PC-3 (cell line): ENCODE results near the gene TPST1.
"Not testable (repeated sequence)": the region's sequence is repeated elsewhere in the genome, so short reads cannot be mapped to it uniquely, and the experiment has no call there.

ENCODE experiments used
- EZH2 ChIP-seq: fragments of 300-600 bp; sonication (generic); IDR thresholded peaks from one replicate; pipeline ENCODE4 v1.6.1; 2017; ENCODE audit warnings: antibody characterized with exemption, mild to moderate bottlenecking, low read length; ENCODE audit not compliant: unreplicated experiment
- EZH2phosphoT487 ChIP-seq: fragments of 300-600 bp; sonication (generic); IDR thresholded peaks from 2 replicates; pipeline ENCODE4 v1.6.1; 2018; ENCODE audit warnings: mild to moderate bottlenecking, antibody characterized with exemption, low read length, borderline replicate concordance
- TF ChIP-seq, protein P1 (sequence below): fragments of 300-600 bp; sonication (generic); conservative IDR thresholded peaks from 2 replicates; pipeline ENCODE4 v1.5.1; 2017; ENCODE audit warnings: antibody characterized with exemption, low read depth, mild to moderate bottlenecking, low read length

DNA sequence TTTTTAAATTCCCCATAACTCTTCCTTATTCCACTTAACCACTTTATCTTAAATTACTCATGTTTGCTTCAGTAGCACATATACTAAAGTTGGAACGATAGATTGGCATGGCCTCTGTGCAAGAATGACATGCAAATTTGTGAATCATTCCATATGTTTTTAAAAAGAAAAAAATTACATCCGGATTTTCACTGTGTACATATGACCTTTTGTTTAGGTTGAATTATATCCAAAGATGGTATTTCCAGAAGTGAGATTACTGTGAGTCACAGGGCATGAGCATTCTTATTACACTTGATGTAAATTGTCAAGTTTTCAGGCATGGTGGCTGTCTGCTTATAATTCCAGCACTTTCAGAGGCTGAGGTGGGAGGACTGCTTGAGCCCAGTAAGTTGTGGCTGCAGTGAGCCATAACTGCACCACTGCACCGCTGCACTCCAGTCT lies 190.0 kb downstream of the TPST1 start:
- TF ChIP-seq, protein P1, sequence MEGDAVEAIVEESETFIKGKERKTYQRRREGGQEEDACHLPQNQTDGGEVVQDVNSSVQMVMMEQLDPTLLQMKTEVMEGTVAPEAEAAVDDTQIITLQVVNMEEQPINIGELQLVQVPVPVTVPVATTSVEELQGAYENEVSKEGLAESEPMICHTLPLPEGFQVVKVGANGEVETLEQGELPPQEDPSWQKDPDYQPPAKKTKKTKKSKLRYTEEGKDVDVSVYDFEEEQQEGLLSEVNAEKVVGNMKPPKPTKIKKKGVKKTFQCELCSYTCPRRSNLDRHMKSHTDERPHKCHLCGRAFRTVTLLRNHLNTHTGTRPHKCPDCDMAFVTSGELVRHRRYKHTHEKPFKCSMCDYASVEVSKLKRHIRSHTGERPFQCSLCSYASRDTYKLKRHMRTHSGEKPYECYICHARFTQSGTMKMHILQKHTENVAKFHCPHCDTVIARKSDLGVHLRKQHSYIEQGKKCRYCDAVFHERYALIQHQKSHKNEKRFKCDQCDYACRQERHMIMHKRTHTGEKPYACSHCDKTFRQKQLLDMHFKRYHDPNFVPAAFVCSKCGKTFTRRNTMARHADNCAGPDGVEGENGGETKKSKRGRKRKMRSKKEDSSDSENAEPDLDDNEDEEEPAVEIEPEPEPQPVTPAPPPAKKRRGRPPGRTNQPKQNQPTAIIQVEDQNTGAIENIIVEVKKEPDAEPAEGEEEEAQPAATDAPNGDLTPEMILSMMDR, result not testable (repeated sequence)
- TF ChIP-seq EZH2, EZH2phosphoT487: not testable (repeated sequence)
